ENCODE results near the gene TJP2. TPM values are rescaled to one million over a fixed set of nuclear protein-coding genes. Genes with fewer than 3 reads are reported as not detected.

The TJP2 gene
- total RNA-seq, 2 donors from 2014 or later: 45.1 to 53.0 TPM

GRCh38 chr9:69319324-69320025 is 145.4 kb downstream of the TJP2 start:
- no peak overlapping the region for H3K27ac Mint-ChIP-seq

DNA sequence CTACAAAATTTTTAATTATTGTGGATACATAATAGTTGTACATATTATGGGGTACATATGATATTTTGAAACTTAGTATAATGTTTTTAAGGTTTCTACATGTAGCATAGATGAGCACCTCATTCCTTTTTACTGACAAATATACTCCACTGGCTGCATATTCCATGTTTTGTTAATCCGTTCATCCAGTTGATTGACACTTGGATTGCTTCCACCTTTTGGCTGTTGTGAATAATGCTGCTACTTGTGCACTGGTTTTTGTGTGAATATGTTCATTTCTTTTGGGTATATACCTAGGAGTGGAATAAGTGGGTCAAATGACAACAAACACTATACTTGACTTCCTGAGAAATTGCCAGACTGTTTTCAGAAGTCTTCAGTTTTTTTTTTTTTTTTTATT is 148.2 kb downstream of the TJP2 start:
- Histone ChIP-seq H3K9ac (ENCODE audit: extremely low read depth, low read length, poor library complexity, severe bottlenecking) (no peak overlapping the region), H3K27ac (ENCODE audit: low read depth, low read length) (no peak overlapping the region), H3K36me3 (ENCODE audit: control insufficient read depth, insufficient read depth, low read length) (no peaks in the 10 kb centered on the region), H3K27me3 (ENCODE audit: control insufficient read depth, insufficient read depth, low read length, poor library complexity, severe bottlenecking) (peaks cover 34% of the 10 kb centered on the region), H3K4me1 (ENCODE audit: control insufficient read depth, insufficient read depth, low read length) (no peaks in the 10 kb centered on the region), H3K4me3 (ENCODE audit: low read length) (no peak overlapping the region), H3K9me3 (ENCODE audit: control insufficient read depth, low read length) (no peaks in the 10 kb centered on the region)
- Mint-ChIP-seq H3K27ac (no peak overlapping the region), H3K9me3 (peaks cover under 1% of the 10 kb centered on the region), H3K27me3 (ENCODE audit: insufficient read depth) (peaks cover 21% of the 10 kb centered on the region), H3K4me3 (no peak overlapping the region), H3K4me1 (peaks cover 22% of the 10 kb centered on the region), H3K36me3 (ENCODE audit: low read depth) (no peaks in the 10 kb centered on the region)
- TF ChIP-seq, protein P1, sequence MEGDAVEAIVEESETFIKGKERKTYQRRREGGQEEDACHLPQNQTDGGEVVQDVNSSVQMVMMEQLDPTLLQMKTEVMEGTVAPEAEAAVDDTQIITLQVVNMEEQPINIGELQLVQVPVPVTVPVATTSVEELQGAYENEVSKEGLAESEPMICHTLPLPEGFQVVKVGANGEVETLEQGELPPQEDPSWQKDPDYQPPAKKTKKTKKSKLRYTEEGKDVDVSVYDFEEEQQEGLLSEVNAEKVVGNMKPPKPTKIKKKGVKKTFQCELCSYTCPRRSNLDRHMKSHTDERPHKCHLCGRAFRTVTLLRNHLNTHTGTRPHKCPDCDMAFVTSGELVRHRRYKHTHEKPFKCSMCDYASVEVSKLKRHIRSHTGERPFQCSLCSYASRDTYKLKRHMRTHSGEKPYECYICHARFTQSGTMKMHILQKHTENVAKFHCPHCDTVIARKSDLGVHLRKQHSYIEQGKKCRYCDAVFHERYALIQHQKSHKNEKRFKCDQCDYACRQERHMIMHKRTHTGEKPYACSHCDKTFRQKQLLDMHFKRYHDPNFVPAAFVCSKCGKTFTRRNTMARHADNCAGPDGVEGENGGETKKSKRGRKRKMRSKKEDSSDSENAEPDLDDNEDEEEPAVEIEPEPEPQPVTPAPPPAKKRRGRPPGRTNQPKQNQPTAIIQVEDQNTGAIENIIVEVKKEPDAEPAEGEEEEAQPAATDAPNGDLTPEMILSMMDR (conservative IDR thresholded peaks at IDR 0.05): no peak
- WGBS, 2 experiments (ENCODE audit: insufficient coverage in 1 of 2, insufficient read length in 1 of 2): 96% methylated on average over 1 of the region's 1 CpG; no CpG with 5 or more reads in 1 of the 2 experiments
- DNase-seq: no peak

More at GRCh38 chr9:69319324-69320025, 145.4 kb downstream of the TJP2 start:
- Mint-ChIP-seq H3K4me3 (no peak overlapping the region), H3K9me3 (peaks cover 10% of the 10 kb centered on the region), H3K27me3 (ENCODE audit: insufficient read depth) (peaks cover 9% of the 10 kb centered on the region), H3K36me3 (ENCODE audit: low read depth) (no peaks in the 10 kb centered on the region), H3K4me1 (peaks cover 12% of the 10 kb centered on the region)
- TF ChIP-seq, protein P1 (conservative IDR thresholded peaks at IDR 0.05): no peak
- Histone ChIP-seq H3K27me3 (ENCODE audit: control insufficient read depth, insufficient read depth, low read length, poor library complexity, severe bottlenecking) (peaks cover 18% of the 10 kb centered on the region), H3K9me3 (ENCODE audit: control insufficient read depth, low read length) (peaks cover 5% of the 10 kb centered on the region), H3K9ac (ENCODE audit: extremely low read depth, low read length, poor library complexity, severe bottlenecking) (no peak overlapping the region), H3K36me3 (ENCODE audit: control insufficient read depth, insufficient read depth, low read length) (no peaks in the 10 kb centered on the region), H3K27ac (ENCODE audit: low read depth, low read length) (no peak overlapping the region), H3K4me1 (ENCODE audit: control insufficient read depth, insufficient read depth, low read length) (no peaks in the 10 kb centered on the region), H3K4me3 (ENCODE audit: low read length) (no peak overlapping the region)
- DNase-seq: no peak
- WGBS, 2 experiments (ENCODE audit: insufficient coverage in 1 of 2, insufficient read length in 1 of 2): 66 to 86% methylated on average over 1 to 6 of the region's 6 CpGs

- Mint-ChIP-seq H3K4me3 (peak overlapping the region; percentile 79), H3K9me3 (no peaks in the 10 kb centered on the region), H3K27me3 (ENCODE audit: insufficient read depth) (peaks cover 21% of the 10 kb centered on the region), H3K4me1 (peaks cover 21% of the 10 kb centered on the region), H3K36me3 (ENCODE audit: low read depth) (no peaks in the 10 kb centered on the region), H3K27ac (no peak overlapping the region)
- 88% methylated on average over 2 of the region's 2 CpGs; no CpG with 5 or more reads in 1 of the 2 experiments for WGBS, 2 experiments (ENCODE audit: insufficient coverage in 1 of 2, insufficient read length in 1 of 2)
- no peaks in the 10 kb centered on the region for H3K4me1 ChIP-seq (ENCODE audit: control insufficient read depth, insufficient read depth, low read length)
- peaks cover 34% of the 10 kb centered on the region for H3K27me3 ChIP-seq (ENCODE audit: control insufficient read depth, insufficient read depth, low read length, poor library complexity, severe bottlenecking)
- peak overlapping the region; percentile 17 for H3K9ac ChIP-seq (ENCODE audit: extremely low read depth, low read length, poor library complexity, severe bottlenecking)
- peak overlapping the region; percentile 79 for H3K4me3 ChIP-seq (ENCODE audit: low read length)
- H3K36me3 ChIP-seq (ENCODE audit: control insufficient read depth, insufficient read depth, low read length): no peaks in the 10 kb centered on the region
- TF ChIP-seq, protein P1 (conservative IDR thresholded peaks at IDR 0.05): no peak
- no peak for DNase-seq
- H3K27ac ChIP-seq (ENCODE audit: low read depth, low read length): no peak overlapping the region
- H3K9me3 ChIP-seq (ENCODE audit: control insufficient read depth, low read length): no peaks in the 10 kb centered on the region
These were observed 149.8 kb downstream of the TJP2 start for GRCh38 chr9:69323861-69324260.

Other genes starting within 250 kb of the TJP2 start
- gene PRKACG, start 160.2 kb upstream of the TJP2 start, total RNA-seq: not detected
- gene FXN, start 138.5 kb upstream of the TJP2 start, total RNA-seq: 10 to 100 TPM; 33.0 to 34.1 TPM
- gene ENTREP1, start 150.9 kb downstream of the TJP2 start, total RNA-seq: 10 to 100 TPM; 13.7 to 25.8 TPM